ENCODE results near the gene EPB41L4B. TPM values are rescaled to one million over a fixed set of nuclear protein-coding genes. Genes with fewer than 3 reads are reported as not detected.

The EPB41L4B gene
- total and polyA plus RNA-seq, 2 of the 4 experiments (the other 2 are of a cell fraction): 0.36 to 0.54 TPM

DNA sequence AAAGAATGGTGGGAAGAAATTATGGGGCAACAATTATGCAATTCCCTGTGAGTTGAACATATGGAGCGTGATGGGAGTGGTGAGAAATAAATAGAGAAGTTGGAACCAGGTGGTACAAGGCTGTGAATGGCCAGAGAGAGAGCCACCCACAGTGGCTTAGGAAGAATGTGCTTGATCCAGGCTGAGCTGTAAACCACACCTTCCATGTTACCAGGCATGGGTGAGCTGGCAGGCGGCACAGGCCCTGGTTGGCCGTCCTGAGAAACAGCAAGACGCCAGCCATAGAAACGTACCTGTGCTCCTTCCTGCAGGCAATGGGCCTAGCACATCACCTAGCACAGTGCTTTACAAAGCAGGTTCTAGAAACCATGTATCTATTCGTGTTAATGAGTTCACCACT lies 74.3 kb downstream of the EPB41L4B start:
- H4K5ac ChIP-seq (ENCODE audit: low read depth, low read length): no peak overlapping the region
- DNase-seq (no peak), ATAC-seq (ENCODE audit: low read depth) (no peak)
- WGBS, 2 experiments (ENCODE audit: extremely low coverage in 2 of 2, insufficient read length in 1 of 2): 100% methylated on average over 1 of the region's 6 CpGs; no CpG with 5 or more reads in 1 of the 2 experiments
- no peak overlapping the region for H3K4me2 ChIP-seq (ENCODE audit: low read depth, low read length)
- H3K79me1 ChIP-seq (ENCODE audit: low read depth in 1 of 2, low read length in 2 of 2): no peaks in the 10 kb centered on the region
- ChIA-PET POLR2A (ENCODE audit: unreplicated experiment) (no interaction called here), CTCF (no interaction called here)
- no peak overlapping the region for H3K9ac ChIP-seq (ENCODE audit: low read depth, low read length)
- dilution Hi-C loops (cut with HindIII; ENCODE audit: low sequenced_read_pairs, unreplicated experiment) (no loop called here), intact Hi-C loops (cut with micrococcal nuclease) (no loop called here), in situ Hi-C loops (cut with MboI; ENCODE audit: low sequenced_read_pairs) (loop anchor here (5.0 kb wide), 1 partner anchor 71 kb away; no protein-coding TSS in a partner anchor)
- H2AFZ ChIP-seq (replicated peaks; ENCODE audit: low read length, poor library complexity): no peak overlapping the region
- no peaks in the 10 kb centered on the region for H4K20me1 ChIP-seq (ENCODE audit: insufficient read depth, low read length)
- H3K4ac ChIP-seq (ENCODE audit: low read depth, low read length): no peak overlapping the region
- H4K91ac ChIP-seq (ENCODE audit: insufficient read depth, low read depth, low read length): no peak overlapping the region
- H3K9me1 ChIP-seq (ENCODE audit: insufficient read depth, low read length): peaks cover 6% of the 10 kb centered on the region; the same call in 1 of the 2 replicates
- no peak overlapping the region for H3K14ac ChIP-seq (replicated peaks; ENCODE audit: low read depth, low read length)
- H2BK120ac ChIP-seq (ENCODE audit: low read depth, low read length): no peak overlapping the region
- no peak overlapping the region for H4K8ac ChIP-seq (ENCODE audit: low read depth in 2 of 2, low read length in 2 of 2)
- no peak overlapping the region for H3K18ac ChIP-seq (ENCODE audit: low read depth, low read length)
- H2BK15ac ChIP-seq (ENCODE audit: low read depth, low read length): no peak overlapping the region
- no peak overlapping the region for H3K27ac ChIP-seq (ENCODE audit: insufficient read depth, low read length)
- no peak overlapping the region for H3K4me3 ChIP-seq (ENCODE audit: insufficient read depth, low read depth, low read length)
- no peak overlapping the region for H3K23ac ChIP-seq (ENCODE audit: low read depth, low read length)
- H3K4me1 ChIP-seq (ENCODE audit: control insufficient read depth, insufficient read depth, low read length): peaks cover 8% of the 10 kb centered on the region
- H2BK20ac ChIP-seq (ENCODE audit: low read depth, low read length): no peak overlapping the region
- H2BK5ac ChIP-seq (ENCODE audit: low read depth, low read length, poor library complexity, severe bottlenecking): no peak overlapping the region
- TF ChIP-seq FOS (IDR thresholded peaks at IDR 0.05; ENCODE audit: low read depth, low read length) (no peak), RCOR1 (IDR thresholded peaks at IDR 0.05; ENCODE audit: insufficient replicate concordance, low read length) (no peak), POLR2A (IDR thresholded peaks at IDR 0.05; ENCODE audit: low read depth, low read length) (no peak), RAD21 (IDR thresholded peaks at IDR 0.05; ENCODE audit: low read length) (no peak), MAZ (IDR thresholded peaks at IDR 0.05; ENCODE audit: borderline replicate concordance, low read depth, low read length) (no peak)
- TF ChIP-seq, protein P1, sequence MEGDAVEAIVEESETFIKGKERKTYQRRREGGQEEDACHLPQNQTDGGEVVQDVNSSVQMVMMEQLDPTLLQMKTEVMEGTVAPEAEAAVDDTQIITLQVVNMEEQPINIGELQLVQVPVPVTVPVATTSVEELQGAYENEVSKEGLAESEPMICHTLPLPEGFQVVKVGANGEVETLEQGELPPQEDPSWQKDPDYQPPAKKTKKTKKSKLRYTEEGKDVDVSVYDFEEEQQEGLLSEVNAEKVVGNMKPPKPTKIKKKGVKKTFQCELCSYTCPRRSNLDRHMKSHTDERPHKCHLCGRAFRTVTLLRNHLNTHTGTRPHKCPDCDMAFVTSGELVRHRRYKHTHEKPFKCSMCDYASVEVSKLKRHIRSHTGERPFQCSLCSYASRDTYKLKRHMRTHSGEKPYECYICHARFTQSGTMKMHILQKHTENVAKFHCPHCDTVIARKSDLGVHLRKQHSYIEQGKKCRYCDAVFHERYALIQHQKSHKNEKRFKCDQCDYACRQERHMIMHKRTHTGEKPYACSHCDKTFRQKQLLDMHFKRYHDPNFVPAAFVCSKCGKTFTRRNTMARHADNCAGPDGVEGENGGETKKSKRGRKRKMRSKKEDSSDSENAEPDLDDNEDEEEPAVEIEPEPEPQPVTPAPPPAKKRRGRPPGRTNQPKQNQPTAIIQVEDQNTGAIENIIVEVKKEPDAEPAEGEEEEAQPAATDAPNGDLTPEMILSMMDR (conservative IDR thresholded peaks at IDR 0.05; ENCODE audit: low read depth, low read length): no peak
- BruUV-seq (replicated peaks): no TSS peak
- no peak overlapping the region for H3K56ac ChIP-seq (ENCODE audit: extremely low read depth, insufficient read depth, low read length)
- H3K9me3 ChIP-seq (ENCODE audit: control insufficient read depth, insufficient read depth, low read length): no peaks in the 10 kb centered on the region
- no peak overlapping the region for H2AK9ac ChIP-seq (replicated peaks; ENCODE audit: low read depth, low read length, poor library complexity)
- H2AK5ac ChIP-seq (ENCODE audit: low read depth, low read length): no peak overlapping the region
- H3K36me3 ChIP-seq (ENCODE audit: control insufficient read depth, insufficient read depth, low read length): no peaks in the 10 kb centered on the region
- H3K27me3 ChIP-seq (ENCODE audit: control insufficient read depth, insufficient read depth, low read length): no peaks in the 10 kb centered on the region; the same call in 1 of the 2 replicates

Measured in IMR-90 (cell line).